Measurements from ENCODE around the gene TRIM41. TPM values are rescaled to one million over a fixed set of nuclear protein-coding genes. Genes with fewer than 3 reads are reported as not detected.
"Not testable (repeated sequence)": the region's sequence is repeated elsewhere in the genome, so short reads cannot be mapped to it uniquely, and the experiment has no call there.

TRIM41 gene
- total RNA-seq, 2 donors from 2014 or later: 16.9 to 28.3 TPM

DNA sequence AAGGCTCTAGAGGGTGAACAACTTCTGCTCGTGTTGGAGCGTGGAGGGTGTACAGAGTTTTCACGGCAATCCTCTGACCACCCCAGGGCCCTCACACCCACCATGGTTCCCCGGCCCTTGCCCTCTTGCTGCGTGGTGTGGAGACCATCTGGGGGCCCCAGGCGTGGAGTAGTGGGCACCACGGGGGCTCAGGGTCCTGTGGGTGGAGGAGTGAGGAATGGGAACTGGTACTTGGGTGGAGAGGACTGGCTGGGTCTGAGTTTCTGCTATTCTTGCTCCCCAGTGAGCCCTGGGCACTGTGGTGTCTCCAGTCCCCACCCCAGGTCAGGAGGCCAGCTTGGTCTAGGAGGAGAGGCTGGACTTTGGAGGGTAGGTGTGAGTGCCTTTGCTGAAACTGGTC is 59.8 kb downstream of the TRIM41 start:
- WGBS: 95% methylated on average over 7 of the region's 7 CpGs
- H3K36me3 ChIP-seq: no peaks in the 10 kb centered on the region
- intact Hi-C loops (cut with DNase I): no loop called here
- no peak for TF ChIP-seq POLR2A (IDR thresholded peaks at IDR 0.05)
- TF ChIP-seq CTCF (IDR thresholded peaks at IDR 0.05): no peak
- TF ChIP-seq POLR2AphosphoS5 (IDR thresholded peaks at IDR 0.05): no peak
- H3K4me3 ChIP-seq: no peak overlapping the region
- no peaks in the 10 kb centered on the region for H3K4me1 ChIP-seq (replicated peaks)
- no peak for DNase-seq (ENCODE audit: low spot score)
- H3K9me3 ChIP-seq: no peaks in the 10 kb centered on the region
- H3K27me3 ChIP-seq (replicated peaks; ENCODE audit: insufficient read depth): no peaks in the 10 kb centered on the region
- no peak overlapping the region for H3K27ac ChIP-seq

DNA sequence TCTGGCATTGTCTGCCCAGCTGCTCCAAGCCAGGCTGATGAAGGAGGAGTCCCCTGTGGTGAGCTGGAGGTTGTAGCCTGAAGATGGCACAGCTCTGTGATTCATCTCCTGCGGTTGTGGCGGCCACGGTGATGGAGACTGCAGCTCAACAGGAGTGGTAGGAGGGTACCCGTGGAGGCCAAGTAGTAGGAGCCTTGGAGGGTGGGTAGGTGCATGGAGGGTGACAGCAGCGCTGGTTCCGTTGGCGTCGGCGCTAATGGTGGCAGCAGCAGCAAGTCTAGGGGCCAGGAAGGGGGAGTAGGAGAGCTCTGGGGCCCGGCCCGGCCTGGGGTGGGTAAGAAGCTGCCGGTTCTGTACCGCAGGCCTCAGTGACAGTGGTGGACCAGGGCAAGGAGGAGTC is 60.3 kb downstream of the TRIM41 start:
- H3K4me3 ChIP-seq: no peak overlapping the region
- TF ChIP-seq POLR2A (IDR thresholded peaks at IDR 0.05) (no peak), CTCF (IDR thresholded peaks at IDR 0.05) (no peak), POLR2AphosphoS5 (IDR thresholded peaks at IDR 0.05) (no peak)
- 73% methylated on average over 13 of the region's 13 CpGs for WGBS
- H3K27me3 ChIP-seq (replicated peaks; ENCODE audit: insufficient read depth): no peaks in the 10 kb centered on the region
- H3K9me3 ChIP-seq: no peaks in the 10 kb centered on the region
- no peaks in the 10 kb centered on the region for H3K4me1 ChIP-seq (replicated peaks)
- intact Hi-C loops (cut with DNase I): no loop called here
- H3K27ac ChIP-seq: no peak overlapping the region
- DNase-seq (ENCODE audit: low spot score): no peak
- H3K36me3 ChIP-seq: no peaks in the 10 kb centered on the region

DNA sequence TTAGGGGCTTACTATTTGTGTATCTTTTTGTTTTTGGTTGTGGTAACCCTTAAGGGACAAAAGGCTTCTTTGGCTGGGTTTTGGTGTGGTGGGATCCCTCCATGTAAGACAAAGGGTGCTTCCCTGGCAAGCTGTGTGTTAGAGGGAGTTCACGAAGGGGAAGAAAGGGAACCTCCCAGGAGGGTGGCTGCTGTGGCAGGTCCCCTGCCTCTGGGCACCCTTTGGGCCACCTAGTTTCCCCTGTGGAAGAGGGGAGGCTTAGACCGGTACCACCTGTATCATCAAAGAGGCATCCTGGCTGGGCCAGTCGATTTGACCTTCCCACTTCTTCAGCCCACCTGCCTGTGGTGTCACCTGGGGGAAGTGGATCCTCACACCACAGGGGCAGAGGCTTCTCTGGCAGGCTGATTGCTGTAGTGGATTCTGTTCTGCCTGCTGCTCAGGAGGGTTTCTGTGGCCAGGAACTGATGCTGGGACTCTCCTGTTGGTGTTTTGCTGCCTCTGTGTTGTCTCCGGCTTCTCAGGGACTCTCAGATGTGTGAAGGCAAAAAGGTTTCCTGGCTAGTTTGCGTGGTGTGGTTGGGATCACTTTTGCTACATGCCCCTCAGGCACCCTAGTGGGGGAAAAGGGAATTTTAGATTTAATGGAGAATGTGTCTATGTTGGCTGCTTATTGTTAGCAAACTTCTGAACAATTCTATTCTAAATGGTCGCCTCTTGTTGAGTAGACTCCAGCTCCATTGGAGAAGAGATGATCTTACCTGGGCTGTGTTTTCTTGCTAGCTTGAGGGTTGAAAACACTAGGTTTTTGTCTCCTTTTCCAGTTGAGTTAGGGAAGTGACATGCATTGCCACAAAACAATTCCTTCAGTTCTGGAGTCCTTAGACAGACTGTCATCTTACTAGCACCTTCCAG is 61.0 kb downstream of the TRIM41 start:
- H3K36me3 ChIP-seq; H3K9me3 ChIP-seq; DNase-seq (ENCODE audit: low spot score); H3K27me3 ChIP-seq (replicated peaks; ENCODE audit: insufficient read depth); H3K27ac ChIP-seq; intact Hi-C loops (cut with DNase I); H3K4me3 ChIP-seq; H3K4me1 ChIP-seq (replicated peaks): not testable (repeated sequence)
- WGBS: 76% methylated on average over 3 of the region's 6 CpGs

Small RNAs within 50 kb of the gene (microRNA-seq; reads per million reads assigned to microRNA genes)
- 0.59 reads per million for gene MIR4638

Small RNAs within 50 kb of the gene (small RNA-seq; reads per million reads assigned to genes)
- gene MIR4638 (0 reads per million in 2 donors), gene SNORD95 (0 reads per million in 2 donors), gene SNORD96A (0 reads per million in 2 donors)

Other genes starting within 250 kb of the TRIM41 start
- 1 to 10 TPM in 1 of 2 donors, not detected in 1; 1.6 TPM for gene BTNL3, start 234.4 kb upstream of the TRIM41 start, total RNA-seq
- gene BTNL9, start 183.0 kb upstream of the TRIM41 start, total RNA-seq: 10 to 100 TPM; 11.7 to 13.0 TPM
- not detected for gene OR2V1, start 92.1 kb upstream of the TRIM41 start, total RNA-seq
- not detected for gene OR2V2, start 75.7 kb upstream of the TRIM41 start, total RNA-seq
- gene TRIM7, start 18.1 kb upstream of the TRIM41 start, total RNA-seq: 1 to 10 TPM; 4.5 to 6.4 TPM
- gene RACK1, start 20.6 kb downstream of the TRIM41 start, total RNA-seq: 1,000 to 10,000 TPM; 2,058 to 4,360 TPM
- gene TRIM52, start 37.9 kb downstream of the TRIM41 start, total RNA-seq: 10 to 100 TPM; 11.2 to 15.2 TPM
- not detected for gene OR4F3, start 144.0 kb downstream of the TRIM41 start, total RNA-seq

All from prostate gland (tissue), 2 donors.